HFFc6 (cell line): ENCODE results near the gene TRIM46. TPM values are rescaled to one million over a fixed set of nuclear protein-coding genes. Genes with fewer than 3 reads are reported as not detected.

Experiments used
- DNase-seq: peaks from one replicate; pipeline ENCODE4 v3.0.0-alpha.2; 2018
- H3K27ac Mint-ChIP-seq: 2 replicates; pipeline ENCODE4 v1.8.0; 2020; ENCODE audit warnings: mild to moderate bottlenecking, mixed read lengths
- H3K27me3 Mint-ChIP-seq: 2 replicates; pipeline ENCODE4 v1.8.0; 2021; ENCODE audit warnings: mild to moderate bottlenecking, moderate library complexity, mixed read lengths; ENCODE audit not compliant: insufficient read depth
- H3K36me3 Mint-ChIP-seq: 2 replicates; pipeline ENCODE4 v1.8.0; 2021; ENCODE audit warnings: low read depth, mixed read lengths
- H3K4me1 Mint-ChIP-seq: 2 replicates; pipeline ENCODE4 v1.8.0; 2020; ENCODE audit warnings: low read depth, mixed read lengths
- H3K4me3 Mint-ChIP-seq: 2 replicates; pipeline ENCODE4 v1.8.0; 2020; ENCODE audit warnings: mild to moderate bottlenecking, moderate library complexity, mixed read lengths
- H3K9me3 Mint-ChIP-seq: 2 replicates; pipeline ENCODE4 v1.8.0; 2020; ENCODE audit warnings: mild to moderate bottlenecking, mixed read lengths
- total RNA-seq, 6 experiments: library from RNA; stranded (reverse); fragmentation: NEBNext Ultra II Directional; extraction: Animal tissue kit (Norgen Biotek cat#: 25700); gene quantifications; 2 replicates in 1 of 6; 3 replicates in 5 of 6; pipeline ENCODE4 v1.2.3, GENCODE V29; 2021
- TF ChIP-seq, protein P1 (sequence below): fragments of 200-600 bp; sonication (generic); IDR thresholded peaks from 2 replicates; pipeline ENCODE4 v1.5.0; 2021; ENCODE audit warnings: antibody characterized with exemption, mild to moderate bottlenecking

Gene TRIM46
- total RNA-seq, 6 experiments from 2014 or later: 5.1 to 7.1 (median 6.1) TPM

DNA sequence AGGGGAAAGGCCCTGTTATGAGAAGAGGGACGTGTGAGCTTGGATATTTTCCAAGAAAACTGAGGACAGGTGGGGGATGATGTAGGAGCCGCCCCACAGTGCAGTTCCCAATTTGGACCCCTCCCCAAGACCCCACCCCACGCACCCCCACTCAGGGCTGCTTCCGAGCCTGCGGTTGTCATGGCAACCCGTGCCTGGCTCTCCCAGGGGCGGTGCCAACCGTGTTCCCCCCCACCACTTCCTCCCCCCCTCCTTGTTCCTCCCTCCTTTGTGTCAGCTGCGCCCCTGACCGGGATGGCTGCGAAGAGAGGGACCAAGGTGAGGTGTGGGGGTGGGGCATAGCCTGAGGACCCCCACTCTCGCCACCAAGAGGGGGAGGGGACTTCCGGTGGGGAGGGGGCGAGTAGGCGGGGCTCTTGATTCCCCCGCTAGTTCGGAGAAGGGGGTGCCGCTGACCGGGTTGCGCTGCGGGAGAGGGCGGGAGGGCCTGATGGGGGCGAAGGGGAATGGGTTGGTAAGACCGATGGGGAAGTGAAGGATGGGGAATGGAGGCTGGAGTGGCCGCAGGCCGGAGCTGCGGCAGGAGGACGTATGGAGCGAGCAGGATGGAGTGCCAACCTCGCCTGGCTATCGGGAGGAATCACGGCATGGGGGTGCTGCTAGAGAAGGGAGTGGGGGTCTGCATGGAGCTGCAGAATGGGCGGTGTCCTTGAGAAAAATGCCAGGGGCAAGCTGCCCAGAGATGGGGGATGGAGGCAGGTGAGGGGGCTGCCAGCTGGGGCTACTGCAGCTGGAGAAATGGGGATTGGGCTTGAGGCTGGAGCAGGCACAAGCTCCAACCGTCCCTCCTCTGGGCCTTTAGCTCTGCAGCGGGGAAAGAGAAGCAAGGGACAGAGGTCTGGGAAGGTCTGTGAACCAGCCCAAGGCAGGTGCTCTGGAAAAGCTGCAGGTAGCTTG, 953 bp downstream of the TRIM46 start:
- DNase-seq: no peak
- Mint-ChIP-seq H3K4me3 (peak overlapping the region; percentile 93), H3K27ac (peak overlapping the region; percentile 97), H3K9me3 (no peaks in the 10 kb centered on the region), H3K4me1 (peaks cover 34% of the 10 kb centered on the region), H3K36me3 (peaks cover 13% of the 10 kb centered on the region), H3K27me3 (peaks cover 2% of the 10 kb centered on the region; the same call in 1 of the 2 replicates)
- TF ChIP-seq, protein P1, sequence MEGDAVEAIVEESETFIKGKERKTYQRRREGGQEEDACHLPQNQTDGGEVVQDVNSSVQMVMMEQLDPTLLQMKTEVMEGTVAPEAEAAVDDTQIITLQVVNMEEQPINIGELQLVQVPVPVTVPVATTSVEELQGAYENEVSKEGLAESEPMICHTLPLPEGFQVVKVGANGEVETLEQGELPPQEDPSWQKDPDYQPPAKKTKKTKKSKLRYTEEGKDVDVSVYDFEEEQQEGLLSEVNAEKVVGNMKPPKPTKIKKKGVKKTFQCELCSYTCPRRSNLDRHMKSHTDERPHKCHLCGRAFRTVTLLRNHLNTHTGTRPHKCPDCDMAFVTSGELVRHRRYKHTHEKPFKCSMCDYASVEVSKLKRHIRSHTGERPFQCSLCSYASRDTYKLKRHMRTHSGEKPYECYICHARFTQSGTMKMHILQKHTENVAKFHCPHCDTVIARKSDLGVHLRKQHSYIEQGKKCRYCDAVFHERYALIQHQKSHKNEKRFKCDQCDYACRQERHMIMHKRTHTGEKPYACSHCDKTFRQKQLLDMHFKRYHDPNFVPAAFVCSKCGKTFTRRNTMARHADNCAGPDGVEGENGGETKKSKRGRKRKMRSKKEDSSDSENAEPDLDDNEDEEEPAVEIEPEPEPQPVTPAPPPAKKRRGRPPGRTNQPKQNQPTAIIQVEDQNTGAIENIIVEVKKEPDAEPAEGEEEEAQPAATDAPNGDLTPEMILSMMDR: no peak

DNA sequence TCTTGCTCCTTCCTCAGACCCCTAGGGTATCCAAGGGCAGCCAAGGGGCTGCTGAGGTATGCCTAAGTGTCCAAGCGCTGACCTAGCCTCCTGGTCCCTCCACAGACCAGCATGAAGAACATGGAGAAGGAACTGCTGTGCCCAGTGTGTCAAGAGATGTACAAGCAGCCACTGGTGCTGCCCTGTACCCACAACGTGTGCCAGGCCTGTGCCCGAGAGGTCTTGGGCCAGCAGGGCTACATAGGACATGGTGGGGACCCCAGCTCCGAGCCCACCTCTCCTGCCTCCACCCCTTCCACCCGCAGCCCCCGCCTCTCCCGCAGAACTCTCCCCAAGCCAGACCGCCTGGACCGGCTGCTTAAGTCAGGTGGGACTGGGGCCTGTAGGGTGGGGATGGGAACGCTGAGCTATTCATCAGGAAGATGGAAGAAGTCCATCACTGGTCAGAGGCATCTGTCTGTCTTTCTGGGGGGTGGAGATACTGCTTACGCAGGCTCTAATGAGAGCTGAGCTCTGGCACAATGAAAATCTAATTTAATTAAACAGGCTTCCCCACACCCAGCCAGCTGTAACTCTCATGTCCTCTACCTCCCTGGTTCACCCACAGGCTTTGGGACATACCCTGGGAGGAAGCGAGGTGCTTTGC, 1.8 kb downstream of the TRIM46 start:
- peaks cover 11% of the 10 kb centered on the region for H3K36me3 Mint-ChIP-seq
- peaks cover 34% of the 10 kb centered on the region for H3K4me1 Mint-ChIP-seq
- DNase-seq: no peak

DNA sequence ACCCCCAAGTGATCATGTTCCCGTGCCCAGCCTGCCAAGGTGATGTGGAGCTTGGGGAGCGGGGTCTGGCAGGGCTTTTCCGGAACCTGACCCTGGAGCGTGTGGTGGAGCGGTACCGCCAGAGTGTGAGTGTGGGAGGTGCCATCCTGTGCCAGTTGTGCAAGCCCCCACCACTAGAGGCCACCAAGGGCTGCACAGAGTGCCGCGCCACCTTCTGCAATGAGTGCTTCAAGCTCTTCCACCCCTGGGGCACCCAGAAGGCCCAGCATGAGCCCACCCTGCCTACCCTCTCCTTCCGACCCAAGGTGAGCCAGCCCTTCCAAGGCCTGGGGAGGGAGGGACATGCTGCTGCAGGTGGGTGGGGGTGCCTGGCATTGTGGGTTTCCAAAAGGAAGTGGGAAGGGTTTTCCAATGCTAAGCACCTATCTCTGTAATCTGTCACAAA, 2.3 kb downstream of the TRIM46 start:
- H3K4me3 Mint-ChIP-seq: no peak overlapping the region
- TF ChIP-seq, protein P1: no peak
- H3K4me1 Mint-ChIP-seq: peaks cover 34% of the 10 kb centered on the region
- H3K9me3 Mint-ChIP-seq: no peaks in the 10 kb centered on the region
- H3K36me3 Mint-ChIP-seq: peaks cover 11% of the 10 kb centered on the region
- peaks cover 2% of the 10 kb centered on the region; the same call in 1 of the 2 replicates for H3K27me3 Mint-ChIP-seq
- no peak for DNase-seq
- no peak overlapping the region for H3K27ac Mint-ChIP-seq

More for the DNA sequence above, 1.8 kb downstream of the TRIM46 start:
- TF ChIP-seq, protein P1: no peak
- H3K4me3 Mint-ChIP-seq: peak overlapping the region; percentile 93
- no peaks in the 10 kb centered on the region for H3K9me3 Mint-ChIP-seq
- no peak overlapping the region for H3K27ac Mint-ChIP-seq
- peaks cover 2% of the 10 kb centered on the region; the same call in 1 of the 2 replicates for H3K27me3 Mint-ChIP-seq

DNA sequence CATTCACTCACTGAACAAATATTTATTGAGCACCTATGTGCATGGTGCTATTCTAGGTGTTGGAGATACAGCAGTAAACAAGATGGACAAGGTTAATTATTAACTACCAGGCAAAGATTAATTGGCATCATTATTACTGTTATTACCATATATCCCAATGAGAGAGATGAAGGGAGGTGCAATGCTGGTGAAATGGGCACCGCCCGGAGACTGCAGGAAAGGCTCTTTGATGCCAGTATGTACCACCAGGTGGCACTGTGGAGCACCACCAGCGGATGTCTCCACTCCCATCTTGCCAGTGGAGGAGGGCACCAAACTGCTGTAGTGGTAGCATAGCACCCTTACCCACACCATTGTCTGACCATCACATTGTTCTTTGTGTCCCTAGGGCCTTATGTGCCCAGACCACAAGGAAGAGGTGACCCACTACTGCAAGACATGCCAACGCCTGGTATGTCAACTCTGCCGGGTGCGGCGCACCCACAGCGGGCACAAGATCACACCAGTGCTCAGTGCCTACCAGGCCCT, 3.0 kb downstream of the TRIM46 start:
- Mint-ChIP-seq H3K9me3 (no peaks in the 10 kb centered on the region), H3K27ac (no peak overlapping the region), H3K4me1 (peaks cover 33% of the 10 kb centered on the region), H3K36me3 (peaks cover 11% of the 10 kb centered on the region), H3K4me3 (no peak overlapping the region), H3K27me3 (peaks cover 2% of the 10 kb centered on the region; the same call in 1 of the 2 replicates)
- DNase-seq: peak; percentile 60
- TF ChIP-seq, protein P1: peak; percentile 97

DNA sequence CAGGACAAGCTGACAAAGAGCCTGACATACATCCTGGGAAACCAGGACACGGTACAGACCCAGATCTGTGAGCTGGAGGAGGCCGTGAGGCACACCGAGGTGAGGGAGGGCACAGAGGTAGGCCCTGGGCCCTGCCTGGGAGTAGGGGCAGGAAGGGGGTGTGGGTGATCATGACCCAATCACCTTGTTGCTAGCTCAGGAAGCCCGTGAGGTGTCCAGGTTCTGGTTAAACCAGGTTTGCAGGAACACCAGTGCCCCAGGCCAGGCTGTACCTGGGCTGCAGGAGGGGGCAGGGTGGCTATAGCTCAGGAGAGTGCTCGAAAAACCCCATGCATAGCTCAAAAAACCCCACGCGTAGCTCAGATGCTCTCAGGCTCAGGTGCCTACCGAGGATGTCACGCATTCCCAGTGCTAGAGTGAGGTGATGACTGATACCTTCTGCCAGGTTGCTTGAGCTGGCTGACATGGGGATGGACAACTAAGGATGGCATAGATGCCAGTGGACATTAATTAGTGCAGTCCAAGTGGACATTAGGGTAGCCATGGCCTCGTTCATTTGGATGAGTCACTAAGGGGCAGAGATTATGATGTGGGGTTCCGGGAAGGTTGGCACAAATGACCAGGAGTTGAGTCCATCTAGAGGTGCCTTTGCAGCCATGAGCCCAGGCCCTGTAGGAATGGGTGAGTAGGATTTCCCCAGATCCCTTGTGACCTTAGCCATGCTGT, 3.7 kb downstream of the TRIM46 start:
- TF ChIP-seq, protein P1: no peak

More for the DNA sequence above, 3.7 kb downstream of the TRIM46 start:
- no peak overlapping the region for H3K4me3 Mint-ChIP-seq
- H3K9me3 Mint-ChIP-seq: no peaks in the 10 kb centered on the region
- no peak overlapping the region for H3K27ac Mint-ChIP-seq
- peaks cover 1% of the 10 kb centered on the region; the same call in 1 of the 2 replicates for H3K27me3 Mint-ChIP-seq
- H3K4me1 Mint-ChIP-seq: peaks cover 25% of the 10 kb centered on the region
- H3K36me3 Mint-ChIP-seq: peaks cover 5% of the 10 kb centered on the region; the same call in 1 of the 2 replicates
- DNase-seq: no peak
